Left renal cortex interstitium (tissue), 4 donors: ENCODE data around the gene FABP6. TPM values are rescaled to one million over a fixed set of nuclear protein-coding genes. Genes with fewer than 3 reads are reported as not detected.

Experiments
- DNase-seq, 4 donors: peaks; one replicate each; pipeline ENCODE4 v3.0.0-alpha.2; 2013; ENCODE audit warnings: low read depth in 4 of 4, low spot score in 2 of 4, missing footprints in 1 of 4
- polyA plus RNA-seq, 4 donors: library from polyadenylated mRNA; unstranded; fragments of 120-200 nt; gene quantifications; one replicate each; pipeline ENCODE4 v1.2.1, GENCODE V29; 2013; ENCODE audit not compliant: insufficient read length in 4 of 4

The FABP6 gene
- polyA plus RNA-seq, 4 donors = not detected

DNA sequence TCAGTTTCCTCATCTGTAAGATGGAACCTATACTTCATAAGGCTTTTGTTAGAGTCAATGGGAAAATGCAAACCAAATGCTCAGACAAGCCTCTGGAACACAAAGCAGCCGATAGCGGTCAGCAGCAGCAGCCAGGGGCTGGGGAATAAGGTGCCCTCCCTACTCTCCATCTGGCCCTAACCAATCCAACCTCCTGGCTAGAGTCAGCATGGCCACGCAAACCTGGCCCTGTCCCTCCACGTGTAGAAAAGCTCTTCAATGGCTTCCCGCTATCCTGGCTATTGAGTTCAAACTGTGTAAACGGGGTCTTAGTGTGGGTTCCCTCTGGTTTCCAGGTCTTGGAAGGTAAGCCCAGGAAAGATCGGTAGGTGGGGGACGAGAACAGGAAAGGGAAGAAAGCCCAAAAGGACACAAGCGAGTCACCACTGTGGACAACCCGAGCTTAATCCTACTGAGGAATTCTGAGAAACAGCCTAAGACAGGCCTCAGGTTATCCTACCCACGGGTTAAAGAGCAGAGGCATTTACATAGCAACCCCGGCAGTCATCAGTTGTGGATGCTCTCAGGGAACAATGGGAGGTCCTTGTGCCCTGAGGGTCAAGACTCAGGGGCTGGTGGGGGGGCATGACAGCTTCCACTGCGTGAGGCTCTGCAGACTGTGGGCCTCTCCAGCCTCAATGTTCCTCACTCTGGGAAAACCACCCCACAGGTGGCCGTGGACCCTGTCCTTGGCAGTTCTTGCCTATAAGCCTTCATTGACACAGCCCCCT is 30.9 kb downstream of the FABP6 start:
- no peak for DNase-seq

DNA sequence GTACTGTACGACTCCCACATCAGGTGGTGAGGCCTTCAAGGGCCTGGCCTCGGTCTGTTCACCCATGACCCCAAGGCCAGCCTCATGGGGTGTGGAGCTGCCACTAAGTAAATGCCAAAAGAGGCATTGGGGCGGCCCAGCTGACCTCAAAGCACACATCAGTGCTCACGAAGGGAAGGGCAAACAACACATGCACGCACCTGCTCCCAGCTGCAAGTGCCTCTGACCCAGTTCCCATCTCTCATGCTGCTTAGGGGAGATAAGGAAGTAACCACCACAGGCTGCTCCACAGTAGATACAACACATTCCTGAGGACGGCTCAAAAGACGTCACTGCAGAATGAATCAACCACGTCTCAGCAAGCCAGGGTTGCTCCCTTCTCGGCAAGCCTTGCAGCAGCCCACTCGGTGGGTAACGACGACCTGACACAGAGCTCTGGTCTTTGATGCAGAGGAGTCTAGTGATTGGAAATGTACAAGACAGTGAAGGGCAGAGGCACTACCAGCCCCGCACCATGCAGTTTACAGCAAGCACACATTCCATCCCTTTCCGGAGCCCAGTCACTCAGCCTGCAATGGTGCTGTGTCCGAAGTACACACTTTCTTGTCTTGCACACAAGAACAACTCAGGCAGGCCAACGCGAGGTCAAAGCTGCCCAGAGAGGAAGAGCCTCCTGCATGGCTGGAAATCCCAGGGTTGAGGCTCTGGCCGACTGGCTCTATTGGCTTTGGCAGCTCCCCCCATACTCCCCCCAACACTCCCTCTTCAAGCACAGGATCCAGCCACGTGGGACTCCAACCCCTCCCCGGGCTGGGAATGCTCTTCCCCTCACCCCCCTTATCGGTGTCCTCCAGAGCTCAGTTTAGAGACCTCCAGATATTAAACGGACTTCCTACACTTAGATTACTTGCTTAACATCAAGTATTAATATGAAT is 31.8 kb downstream of the FABP6 start:
- DNase-seq = no peak

DNA sequence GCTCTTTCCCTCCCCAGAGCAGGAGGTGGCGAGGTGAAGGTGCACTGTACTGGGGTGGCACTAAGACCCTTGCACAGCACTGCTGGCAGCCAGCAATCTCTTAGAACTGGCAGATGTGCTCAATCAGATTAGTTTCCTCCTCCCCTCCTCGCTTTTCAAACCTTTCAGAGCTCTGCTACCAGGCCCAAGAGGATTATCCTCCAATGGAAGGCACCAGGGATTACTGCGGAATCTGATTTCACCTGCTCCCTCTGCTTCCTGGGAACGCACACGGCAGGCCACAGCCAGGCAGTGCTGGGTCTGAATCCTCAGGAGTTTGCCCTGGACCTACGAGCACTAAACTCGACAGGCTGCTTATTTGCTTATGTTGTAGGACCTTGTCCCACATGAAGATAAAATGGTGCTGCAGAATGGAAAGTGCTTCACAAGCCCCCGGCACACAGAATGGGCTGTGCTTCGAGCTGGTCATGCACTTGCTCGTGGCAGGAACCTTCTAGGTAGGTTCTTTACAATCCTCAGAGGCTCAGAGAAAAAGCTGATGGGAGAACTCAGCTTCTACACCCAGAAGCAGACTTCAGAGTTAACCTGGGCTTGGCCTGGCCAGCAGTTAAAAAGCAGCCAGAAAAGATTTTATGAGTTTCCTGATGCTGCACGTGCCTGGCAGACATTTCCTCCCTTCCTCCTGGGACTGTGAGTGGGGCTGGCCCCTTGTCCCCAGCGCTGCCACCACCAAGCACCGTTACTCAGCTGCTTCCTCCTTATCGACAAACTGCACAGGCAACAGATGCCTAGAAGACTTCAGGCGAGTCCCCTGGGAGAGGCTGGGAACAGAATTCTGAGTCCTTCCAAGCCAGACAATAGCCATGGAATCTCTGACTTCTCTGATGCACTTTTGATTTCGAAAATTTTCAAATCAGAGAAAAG is 33.1 kb downstream of the FABP6 start:
- no peak for DNase-seq

DNA sequence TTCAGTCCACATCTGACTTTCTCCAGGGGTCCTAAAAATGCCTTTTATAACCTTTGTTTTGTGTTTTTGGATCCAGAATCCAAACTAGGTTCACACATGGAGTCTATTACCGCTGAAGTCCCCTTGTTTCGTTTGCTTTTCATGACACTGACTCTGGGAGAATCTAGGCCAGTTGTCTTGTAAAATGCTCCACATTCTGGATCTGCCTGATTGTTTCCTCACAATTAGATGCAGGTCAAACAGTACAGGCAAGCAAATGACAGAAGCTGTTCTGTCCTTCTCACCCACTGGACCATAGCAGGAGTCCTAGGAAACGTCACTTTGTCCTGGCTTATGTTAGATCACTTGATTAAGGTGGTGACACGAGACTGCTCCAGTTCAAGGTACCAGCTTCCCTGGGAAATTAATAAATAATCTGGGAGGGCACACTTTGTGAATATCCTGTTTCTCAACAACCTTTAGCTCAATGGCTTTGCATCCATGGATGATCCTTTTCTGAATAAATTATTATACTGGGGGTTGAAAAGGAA is 34.1 kb downstream of the FABP6 start:
- DNase-seq = no peak

DNA sequence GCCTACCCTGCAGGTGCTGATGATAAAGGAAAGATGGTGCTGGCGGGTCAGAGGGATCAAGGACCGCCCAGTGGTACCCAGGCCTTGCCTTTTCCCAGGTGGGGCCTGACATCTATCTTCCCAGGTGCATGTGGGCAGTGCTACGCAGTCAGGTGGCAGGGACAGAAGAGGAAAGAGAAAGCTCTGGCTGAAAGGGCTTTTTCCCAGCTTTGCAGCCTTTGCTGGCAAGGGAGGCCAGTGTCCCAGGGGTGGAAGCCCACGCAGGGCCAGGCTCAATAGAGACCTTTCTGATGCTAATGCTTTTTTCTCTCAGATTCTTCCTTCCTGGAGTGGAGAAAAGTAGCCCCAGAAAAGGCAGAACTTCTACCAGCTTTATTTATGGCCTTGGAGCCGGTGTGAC is 36.7 kb downstream of the FABP6 start:
- no peak for DNase-seq

DNA sequence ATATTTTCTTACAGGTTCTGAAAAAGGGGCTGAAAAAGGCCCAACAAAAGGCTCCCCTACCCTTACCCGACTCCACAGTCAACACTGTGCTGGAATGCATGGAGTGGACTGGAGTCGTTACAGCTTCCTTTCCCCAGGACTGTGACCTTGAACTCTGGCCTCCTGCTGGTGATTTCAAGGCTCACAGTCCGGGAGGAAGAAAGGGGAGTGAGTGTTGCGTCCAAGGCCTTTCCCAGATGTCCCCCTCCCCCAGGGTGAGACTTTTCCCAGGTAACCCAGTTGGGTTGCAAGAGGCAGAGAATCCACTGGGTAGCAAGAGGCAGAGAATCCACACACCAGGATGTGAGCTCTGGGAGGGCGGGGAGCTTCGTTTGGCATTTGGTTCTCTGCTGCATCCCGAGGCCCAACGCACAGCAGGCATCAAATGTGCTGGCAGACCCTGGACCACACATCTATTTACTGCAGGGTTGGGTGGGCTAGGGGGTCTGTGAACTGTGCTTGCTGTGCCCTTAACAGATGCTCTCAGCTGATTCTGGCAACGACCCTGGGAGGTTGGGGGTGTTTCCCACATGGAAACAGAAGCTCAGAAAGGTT is 37.5 kb downstream of the FABP6 start:
- DNase-seq = no peak

DNA sequence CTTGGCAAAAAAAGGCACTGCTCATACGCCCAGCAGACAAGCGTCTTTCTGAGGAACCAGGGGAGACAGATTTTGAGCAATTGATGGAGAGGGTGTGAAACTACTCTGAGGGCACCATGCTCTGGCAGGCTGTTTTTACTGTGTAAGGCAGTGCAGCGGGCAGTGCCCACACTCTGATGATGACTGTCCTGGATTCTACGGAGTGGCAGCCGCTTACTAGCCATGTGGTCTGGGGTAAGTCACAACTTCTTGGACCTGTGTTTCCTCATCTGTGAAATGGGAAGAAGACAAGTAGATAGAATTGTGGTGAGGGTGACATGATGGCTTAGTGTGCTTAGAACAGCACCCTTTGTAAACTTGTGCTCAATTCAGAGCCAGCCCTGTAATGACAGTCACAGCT is 38.8 kb downstream of the FABP6 start:
- DNase-seq = no peak

DNA sequence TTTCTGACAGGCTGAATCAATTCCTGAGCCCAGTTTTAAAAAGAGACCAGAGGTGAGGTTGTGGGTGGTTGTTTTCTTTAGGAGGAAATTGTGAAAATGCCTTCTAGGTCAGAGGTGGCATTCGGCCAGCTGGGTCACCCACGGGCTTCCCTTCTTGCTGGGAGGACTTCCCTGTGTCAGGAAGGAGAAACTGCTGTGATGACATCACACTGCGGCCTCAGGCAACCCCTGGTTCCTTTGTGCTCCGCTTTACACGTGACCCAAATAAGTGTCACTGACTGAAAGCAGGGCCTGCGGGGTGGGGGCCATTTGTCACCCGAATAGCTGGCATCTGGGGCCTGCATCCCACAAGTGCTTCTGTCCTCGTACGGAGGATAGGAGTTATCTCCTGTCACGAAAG is 39.7 kb downstream of the FABP6 start:
- DNase-seq = no peak

DNA sequence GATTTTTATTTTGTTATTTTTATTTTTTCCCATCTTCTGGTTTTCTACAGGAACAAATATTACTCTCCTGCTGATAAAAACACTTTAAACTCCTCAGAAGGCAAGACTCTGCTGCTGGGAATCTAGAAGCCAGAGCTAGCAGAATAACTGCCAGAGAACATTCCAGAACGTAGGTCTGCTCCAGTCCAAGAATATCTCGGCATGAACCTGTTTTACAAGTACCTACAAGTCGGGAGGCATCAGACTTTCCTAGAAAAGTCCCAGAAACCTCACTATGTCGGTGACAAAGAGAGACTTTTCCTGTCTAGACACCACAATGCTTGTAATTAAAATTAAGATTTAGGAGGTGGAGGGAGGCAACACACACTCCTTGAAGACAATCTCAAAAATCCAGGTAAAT is 41.4 kb downstream of the FABP6 start:
- DNase-seq = no peak

DNA sequence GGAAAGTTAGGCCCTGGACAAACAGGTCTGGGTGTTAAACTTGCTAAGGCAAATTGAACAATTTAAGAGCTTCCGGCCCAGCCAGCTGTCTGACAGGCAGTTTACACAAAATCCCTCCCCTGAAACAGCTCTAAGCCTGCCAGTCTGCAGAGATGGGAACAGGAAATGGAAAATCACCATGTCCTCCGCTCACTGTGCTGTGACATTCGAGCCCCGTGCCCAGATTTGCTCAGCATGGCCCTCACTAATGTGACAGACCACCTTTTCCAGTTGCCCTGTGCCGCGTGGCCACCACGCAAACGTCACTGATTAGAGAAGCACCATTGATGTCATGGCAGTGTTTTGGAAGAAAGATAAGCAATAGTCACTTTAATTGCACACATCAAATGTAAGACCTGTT is 42.1 kb downstream of the FABP6 start:
- peak in 1 of 4 donors; percentile 42 for DNase-seq

DNA sequence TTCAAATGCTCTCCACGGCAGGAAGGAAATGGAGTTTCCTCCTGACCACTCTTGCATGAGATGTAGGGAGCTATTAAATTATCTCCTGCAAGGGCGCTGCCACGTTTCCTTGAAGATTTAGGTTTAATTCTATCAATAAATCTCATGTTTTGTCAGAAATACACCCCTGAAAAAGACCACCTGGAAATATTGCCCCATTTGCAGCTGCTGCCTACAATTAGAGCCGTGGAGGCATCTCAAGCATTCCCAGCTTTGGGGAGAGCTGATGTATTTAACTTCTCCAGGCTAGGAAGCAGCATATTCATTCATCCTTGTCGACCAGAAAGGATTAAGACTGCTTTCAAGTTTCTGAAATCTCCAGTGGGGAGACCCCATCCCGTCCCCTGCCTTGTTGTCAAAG is 42.5 kb downstream of the FABP6 start:
- DNase-seq = no peak

DNA sequence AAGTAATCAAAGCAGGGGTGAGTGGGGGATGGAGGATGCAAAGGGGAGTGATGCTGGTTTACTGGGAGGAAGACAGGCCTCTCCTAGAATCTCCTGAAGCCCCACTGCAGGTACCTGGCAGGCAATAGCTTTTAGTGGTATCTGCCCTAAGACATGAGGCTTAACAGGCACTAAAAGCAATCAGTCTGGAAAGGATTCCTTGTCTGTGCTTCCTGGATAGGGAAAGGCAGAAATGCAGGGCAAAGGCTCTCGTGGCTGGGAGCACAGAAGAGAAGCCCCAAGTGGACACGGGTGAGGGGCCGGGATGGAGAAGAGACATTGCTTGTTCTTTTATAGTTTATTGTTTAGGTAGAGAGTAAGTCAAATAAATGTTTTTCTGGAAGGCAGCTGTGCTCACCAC is 43.0 kb downstream of the FABP6 start:
- no peak for DNase-seq

DNA sequence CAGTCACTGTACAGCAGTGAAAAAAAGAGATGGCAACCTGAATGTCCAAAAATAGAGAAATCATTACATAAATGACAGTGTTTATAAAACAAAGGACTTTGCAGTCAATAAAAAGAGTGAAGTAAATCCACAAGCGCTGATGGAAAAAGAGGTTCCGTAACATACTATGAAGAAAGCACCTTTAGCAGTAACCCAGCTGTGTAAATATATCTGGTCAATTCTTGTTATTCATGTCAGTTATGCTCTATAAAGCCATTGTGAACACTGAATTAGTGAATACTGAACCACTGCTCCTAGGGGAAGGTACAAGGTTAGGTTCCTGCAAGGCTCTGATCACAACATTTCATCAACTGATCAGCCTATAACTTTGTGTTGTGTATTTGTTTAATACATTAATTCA is 43.6 kb downstream of the FABP6 start:
- DNase-seq = no peak

DNA sequence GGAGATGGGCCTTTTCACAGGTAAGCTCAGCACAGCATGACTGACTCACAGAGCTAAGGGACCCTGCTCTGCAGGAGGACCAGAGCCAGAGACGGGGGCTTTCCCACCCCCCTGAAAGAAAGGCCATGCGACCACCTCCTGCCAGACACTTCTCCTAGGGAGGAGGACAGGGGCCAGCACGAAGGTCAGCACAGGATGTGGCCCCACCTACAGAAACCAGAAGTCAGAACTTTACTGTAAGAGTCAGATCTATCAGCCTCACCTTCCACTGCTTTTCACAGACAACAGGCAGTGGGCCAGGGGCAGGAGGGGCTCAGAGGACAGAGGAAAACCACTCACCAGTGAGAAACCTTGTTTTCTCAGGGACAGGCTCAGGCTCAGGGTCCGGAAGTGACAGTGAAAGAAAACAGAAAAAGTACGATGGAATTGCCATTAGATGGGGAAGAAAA is 45.2 kb downstream of the FABP6 start:
- DNase-seq = no peak

DNA sequence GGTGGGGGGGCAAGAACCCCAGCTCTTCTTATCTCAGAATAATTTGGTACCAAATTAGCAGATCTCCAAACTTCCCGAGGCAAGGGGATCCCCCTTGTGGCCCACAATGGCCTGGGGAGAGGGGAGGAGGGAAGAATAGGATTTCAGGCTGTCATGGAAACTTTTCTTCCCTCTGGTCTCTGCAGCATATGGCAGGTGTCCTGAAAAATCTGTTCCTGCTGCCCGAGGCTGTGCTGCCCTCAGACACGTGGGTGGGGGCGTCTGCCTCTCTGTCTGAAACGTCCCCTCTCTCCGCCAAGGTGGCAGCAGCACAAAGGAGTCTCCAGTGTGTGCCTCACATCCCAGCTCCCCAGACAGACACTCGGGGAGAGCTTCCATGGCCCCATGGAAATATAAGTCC is 49.0 kb downstream of the FABP6 start:
- no peak for DNase-seq

DNA sequence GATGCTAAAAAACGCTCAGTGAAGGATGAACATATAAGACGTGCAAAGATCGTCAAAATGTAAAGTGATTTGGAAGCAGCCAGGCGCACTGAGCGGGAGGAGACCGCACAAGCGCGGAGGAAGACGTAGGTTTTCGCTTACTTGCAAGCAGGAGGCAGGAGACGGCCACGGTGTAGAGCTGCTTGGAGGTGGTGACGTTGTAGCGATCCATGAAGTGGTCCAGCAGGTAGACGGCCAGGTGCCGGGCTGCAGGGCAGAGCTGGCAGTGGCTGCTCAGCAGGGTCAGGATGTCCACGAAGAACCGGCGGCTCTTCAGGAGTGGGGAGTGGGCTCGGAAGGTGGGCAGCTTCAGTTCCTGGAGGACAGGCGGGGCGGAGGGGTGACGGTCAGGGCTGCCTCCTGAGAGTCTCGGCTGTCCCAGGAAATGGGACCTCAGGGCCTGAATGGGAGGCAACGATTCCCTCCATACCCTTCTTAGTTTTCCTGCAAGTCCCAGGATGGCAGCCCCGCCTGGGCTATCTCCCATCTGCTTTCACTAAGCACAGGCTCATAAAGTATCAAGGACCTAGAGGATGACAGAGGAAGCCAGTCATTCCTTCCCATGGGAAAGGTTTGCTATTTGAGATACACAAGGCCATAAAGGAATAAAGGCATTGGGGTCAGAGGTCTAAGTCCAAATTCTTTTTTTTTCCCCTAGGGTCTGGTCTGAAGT is 51.2 kb downstream of the FABP6 start:
- DNase-seq = no peak

DNA sequence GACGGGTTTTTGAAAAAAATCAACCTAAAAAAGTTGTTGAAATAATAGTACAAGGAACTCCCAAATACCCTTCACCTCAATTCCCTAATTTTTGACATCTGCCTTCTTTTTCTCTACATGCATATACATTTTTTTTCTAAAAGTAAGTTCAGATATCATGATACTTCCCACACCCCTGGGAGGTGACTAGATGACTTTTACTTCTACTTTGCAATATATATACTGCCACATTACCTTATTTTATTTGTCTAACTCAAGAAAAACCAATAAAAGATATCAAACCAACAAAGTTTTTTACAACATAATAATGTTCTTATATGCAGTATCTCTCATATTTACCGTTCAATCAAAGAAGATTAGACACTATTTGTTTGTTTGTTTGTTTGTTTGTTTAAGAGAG is 52.0 kb downstream of the FABP6 start:
- DNase-seq = no peak

DNA sequence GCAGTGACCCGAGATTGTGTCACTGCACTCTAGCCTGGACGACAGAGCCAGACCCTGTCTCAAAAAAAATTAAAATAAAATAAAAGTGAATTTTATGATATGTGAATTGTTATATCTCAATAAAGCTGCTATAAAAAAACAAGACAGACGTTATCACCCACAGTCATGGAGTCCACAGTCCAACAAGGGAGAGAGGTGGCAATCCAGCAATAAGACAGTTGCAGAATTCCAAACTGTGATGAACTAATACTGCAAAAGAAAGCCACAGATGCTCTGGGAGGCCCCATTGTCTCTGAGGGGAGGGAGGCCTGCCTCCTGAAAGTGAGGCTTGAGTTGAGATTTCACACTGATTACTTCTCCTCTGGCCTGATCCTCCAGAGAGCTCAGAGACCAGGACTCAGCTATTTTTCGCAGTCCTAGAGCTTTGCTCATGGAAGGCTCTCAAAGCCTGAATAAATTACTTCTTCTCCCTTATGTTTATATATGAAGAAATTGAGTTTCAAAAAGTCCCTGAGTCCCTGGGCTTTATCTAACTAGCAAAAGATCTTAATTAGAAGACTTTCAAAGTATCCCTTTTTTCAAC is 55.1 kb downstream of the FABP6 start:
- DNase-seq = no peak

DNA sequence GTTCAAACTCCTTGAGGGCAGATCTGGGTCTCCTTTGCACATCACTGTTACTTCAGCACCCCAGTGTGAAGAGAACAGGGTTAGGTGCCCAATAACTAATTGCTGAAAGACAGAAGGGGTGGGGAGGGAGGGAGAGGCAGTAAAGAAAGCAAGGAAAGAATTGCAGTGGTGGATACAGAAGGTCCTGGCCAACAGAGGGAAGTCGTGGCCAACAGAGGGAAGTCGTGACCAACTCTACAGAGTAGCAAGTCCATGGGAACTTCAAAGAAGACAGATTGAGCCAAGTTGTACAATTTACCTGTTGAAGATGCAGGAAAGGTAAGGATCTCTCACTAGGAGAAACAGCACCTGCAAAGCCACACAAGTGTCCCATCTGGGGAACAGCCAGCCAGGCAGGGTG is 56.0 kb downstream of the FABP6 start:
- no peak for DNase-seq
